ENCODE data around the gene TNFRSF25. TPM values are rescaled to one million over a fixed set of nuclear protein-coding genes. Genes with fewer than 3 reads are reported as not detected.

Gene TNFRSF25
- total and polyA plus RNA-seq, 2 experiments from 2014 or later, result 13.6 to 25.3 TPM

GRCh38 chr1:6498576-6499111 is 32.7 kb upstream of the TNFRSF25 start (continued):
- TF ChIP-seq ZNF114 (CRISPR knock-in tag; IDR thresholded peaks at IDR 0.05), result no peak
- no peak for TF ChIP-seq CREB1 (CRISPR knock-in tag; IDR thresholded peaks at IDR 0.05; ENCODE audit: low read depth)
- TF ChIP-seq REST (IDR thresholded peaks at IDR 0.05; ENCODE audit: unreplicated experiment), result no peak

- Histone ChIP-seq H3K9me2 (ENCODE audit: insufficient read depth) (no peaks in the 10 kb centered on the region), H3F3A (replicated peaks; ENCODE audit: low read depth) (0 out of 2 replicates have a peak, but pooled peaks cover 2% of the 10 kb centered on the region), H3K79me2 (replicated peaks; ENCODE audit: insufficient read depth) (no peaks in the 10 kb centered on the region), H3K27me3 (ENCODE audit: insufficient read depth) (peaks cover 30% of the 10 kb centered on the region), H3K4me1 (ENCODE audit: insufficient read depth) (peaks cover 18% of the 10 kb centered on the region), H3K27ac (ENCODE audit: low read depth) (no peak overlapping the region), H3K4me2 (peak overlapping the region; percentile 87), H3K4me3 (peak overlapping the region; percentile 70), H3K36me3 (ENCODE audit: insufficient read depth) (no peaks in the 10 kb centered on the region), H2AFZ (no peak overlapping the region), H4K20me1 (replicated peaks; ENCODE audit: insufficient read depth) (no peaks in the 10 kb centered on the region)
- peak overlapping the region; percentile 73 for H3K4me3 Mint-ChIP-seq
- peaks cover 19% of the 10 kb centered on the region for H3K4me1 Mint-ChIP-seq
- peaks cover 38% of the 10 kb centered on the region for H3K27me3 Mint-ChIP-seq (ENCODE audit: insufficient read depth, low read depth, poor library complexity)
- DNase-seq (ENCODE audit: low spot score), result no peak
- H3K9me3 Mint-ChIP-seq, result no peaks in the 10 kb centered on the region
- no peaks in the 10 kb centered on the region for H3K36me3 Mint-ChIP-seq (ENCODE audit: low read depth)
- no peak for ATAC-seq
- no peak overlapping the region for H3K27ac Mint-ChIP-seq
- no peak for TF ChIP-seq ZNF331 (CRISPR knock-in tag; IDR thresholded peaks at IDR 0.05; ENCODE audit: low read depth)
- TF ChIP-seq NANOG (IDR thresholded peaks at IDR 0.05; ENCODE audit: borderline replicate concordance), result no peak
- TF ChIP-seq EZH2 (IDR thresholded peaks at IDR 0.05; ENCODE audit: low read depth, unreplicated experiment), result no peak
- no peak for TF ChIP-seq ETS1 (IDR thresholded peaks at IDR 0.05)
- no peak for TF ChIP-seq ZNF114 (CRISPR knock-in tag; IDR thresholded peaks at IDR 0.05)
- TF ChIP-seq EZH2phosphoT487 (IDR thresholded peaks at IDR 0.05; ENCODE audit: unreplicated experiment), result no peak
- no peak for TF ChIP-seq JUNB (IDR thresholded peaks at IDR 0.05; ENCODE audit: unreplicated experiment)
- TF ChIP-seq STAT1 (IDR thresholded peaks at IDR 0.05; ENCODE audit: unreplicated experiment), result no peak
- no peak for TF ChIP-seq ZNF462 (CRISPR knock-in tag; IDR thresholded peaks at IDR 0.05)
- no peak for TF ChIP-seq CREB1 (CRISPR knock-in tag; IDR thresholded peaks at IDR 0.05; ENCODE audit: low read depth)
Measured at GRCh38 chr1:6497867-6498575, 32.0 kb upstream of the TNFRSF25 start.

Measured in GM23338 (cell line).